ENCODE results near the gene RRBP1.

Gene RRBP1

DNA sequence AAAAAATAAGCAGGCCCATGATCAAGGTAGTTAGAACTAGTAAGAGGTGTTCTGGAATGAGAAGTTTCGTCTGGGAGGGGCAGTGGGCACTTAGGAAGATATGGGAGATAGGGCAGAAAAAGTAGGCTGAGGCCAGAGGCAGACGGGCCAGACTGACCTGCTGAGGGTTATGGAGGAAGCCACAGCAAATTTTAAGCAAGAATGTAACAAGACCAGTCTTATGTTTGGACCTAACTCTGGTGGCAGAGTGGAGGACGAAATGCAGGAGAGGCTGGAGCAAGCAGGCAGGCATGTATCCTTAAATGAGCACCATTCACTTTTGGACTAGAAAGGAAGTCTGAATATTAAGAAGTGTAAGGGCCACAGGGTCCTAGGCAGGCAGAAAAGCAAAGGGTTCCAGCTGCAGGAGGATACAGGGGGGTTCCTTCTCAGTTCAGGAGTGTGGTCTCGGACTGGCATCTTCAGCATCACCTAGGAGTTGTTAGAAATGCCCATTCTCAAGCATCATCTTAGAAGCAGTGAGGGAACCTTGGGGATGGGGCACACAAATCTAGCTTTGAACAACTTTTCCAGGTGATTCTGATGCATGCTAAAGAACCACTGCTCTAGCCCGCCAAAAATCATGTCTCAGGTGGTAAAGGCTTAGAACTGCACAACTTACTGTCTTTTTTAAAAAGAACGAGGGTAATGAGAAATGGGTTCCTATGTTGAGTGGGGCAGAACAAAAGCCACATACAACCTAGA, 113.8 kb downstream of the RRBP1 start:
- no peak for DNase-seq

DNA sequence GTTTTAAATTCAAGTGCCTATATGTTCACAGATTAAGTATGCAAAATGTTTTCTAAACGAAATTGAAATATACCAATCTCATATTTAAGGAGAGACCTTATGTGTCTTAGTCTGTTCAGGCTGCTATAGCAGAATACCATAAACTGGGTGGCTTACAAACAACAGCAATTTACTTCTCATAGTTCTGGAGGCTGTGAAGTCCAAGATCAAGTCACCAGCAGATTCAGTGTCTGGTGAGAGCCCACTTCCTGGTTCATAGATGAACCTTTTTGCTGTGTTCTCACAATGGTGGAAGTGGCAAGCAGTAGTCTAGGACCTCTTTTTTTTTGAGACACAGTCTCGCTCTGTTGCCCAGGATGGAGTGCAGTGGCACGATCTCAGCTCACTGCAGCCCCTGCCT, 115.7 kb downstream of the RRBP1 start:
- no peak for DNase-seq

DNA sequence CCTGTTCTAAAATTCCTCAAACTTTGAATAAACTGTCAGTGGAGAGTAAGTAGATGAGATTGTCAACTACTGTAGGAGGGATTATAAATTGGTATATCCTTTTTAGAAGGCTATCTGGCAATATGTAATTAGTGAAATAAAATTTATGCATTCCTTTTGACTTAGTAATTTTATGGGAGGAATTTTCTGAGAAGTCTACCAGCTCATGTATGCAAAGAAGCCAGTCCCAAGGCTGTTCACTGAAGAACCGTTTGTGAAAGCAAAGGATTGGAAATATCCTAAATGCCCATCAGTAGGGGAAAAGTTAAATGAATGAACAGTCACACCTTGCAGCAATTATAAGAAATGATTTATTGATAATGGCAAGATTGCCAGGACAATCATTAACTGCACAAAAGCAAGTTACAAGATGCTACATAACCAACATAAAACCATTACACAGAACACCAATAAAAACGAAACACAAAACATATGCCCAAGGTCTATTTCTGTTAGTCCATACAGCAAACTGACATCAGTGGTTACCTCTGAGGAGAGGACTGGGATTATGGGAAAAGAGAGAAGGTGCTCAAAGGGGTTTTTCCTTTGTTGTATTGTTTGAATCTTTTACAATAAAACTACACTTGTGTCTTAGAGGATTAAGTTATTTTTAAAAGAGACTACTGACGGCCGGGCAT, 116.7 kb downstream of the RRBP1 start:
- DNase-seq, result no peak

Data from effector CD8-positive, alpha-beta T cell (primary cell).